HG03354 (cell line): Measurements from ENCODE around the gene REM2.

Experiments
- ATAC-seq: cut with Tn5 transposase; IDR thresholded peaks from one replicate; pipeline ENCODE4 v1.9.1; 2021; ENCODE audit warnings: mild to moderate bottlenecking; ENCODE audit not compliant: unreplicated experiment, poor library complexity, severe bottlenecking

REM2 gene

GRCh38 chr14:22883173-22883976, at the start of gene REM2:
REM2 (plus strand) TSS chr14:22883222; CDS start chr14:22883288, 66 bp downstream.
- ATAC-seq, result no peak

- no peak for ATAC-seq
Observed at GRCh38 chr14:22835505-22835904, 47.5 kb upstream of the REM2 start.

- no peak for ATAC-seq
Observed at GRCh38 chr14:22836301-22837113, 46.5 kb upstream of the REM2 start, which contains the start of gene MMP14. MMP14 (plus strand) TSS chr14:22836585; CDS start chr14:22836818, 233 bp downstream.

- no peak for ATAC-seq
Observed at GRCh38 chr14:22837114-22837749, 45.8 kb upstream of the REM2 start.

GRCh38 chr14:22837750-22838538, 45.1 kb upstream of the REM2 start:
- ATAC-seq, result no peak

GRCh38 chr14:22838631-22839041, 44.4 kb upstream of the REM2 start:
- no peak for ATAC-seq

- ATAC-seq, result no peak
Observed at GRCh38 chr14:22839159-22839779, 43.8 kb upstream of the REM2 start.

- ATAC-seq, result no peak
Observed at GRCh38 chr14:22841311-22841710, 41.7 kb upstream of the REM2 start.

GRCh38 chr14:22841769-22842168, 41.3 kb upstream of the REM2 start:
- ATAC-seq, result no peak

GRCh38 chr14:22842211-22843122, 40.6 kb upstream of the REM2 start:
- no peak for ATAC-seq

- ATAC-seq, result no peak
Observed at GRCh38 chr14:22843123-22843925, 39.7 kb upstream of the REM2 start.

GRCh38 chr14:22844221-22845102, 38.6 kb upstream of the REM2 start:
- ATAC-seq, result no peak

GRCh38 chr14:22845103-22845394, 38.0 kb upstream of the REM2 start:
- no peak for ATAC-seq

GRCh38 chr14:22845821-22846625, 37.0 kb upstream of the REM2 start:
- ATAC-seq, result no peak

- no peak for ATAC-seq
Observed at GRCh38 chr14:22846811-22847307, 36.2 kb upstream of the REM2 start.
